Loucy (cell line): ENCODE results near the gene SLC26A11.

Experiments
- H2AFZ ChIP-seq: fragments of 200-600 bp; sonication (generic); 2 replicates; pipeline ENCODE4 v1.6.0; 2016; ENCODE audit warnings: antibody characterized with exemption, mild to moderate bottlenecking, low read length, moderate library complexity
- H3F3A ChIP-seq: fragments of 200-600 bp; 2 replicates; pipeline ENCODE4 v1.6.0; 2016; ENCODE audit warnings: antibody characterized with exemption, low read depth, mild to moderate bottlenecking
- H3K27me3 ChIP-seq: fragments of 200-600 bp; sonication (generic); 2 replicates; pipeline ENCODE4 v1.6.1; 2014; ENCODE audit warnings: low read length, mild to moderate bottlenecking; ENCODE audit not compliant: insufficient read depth, poor library complexity, severe bottlenecking
- H3K36me3 ChIP-seq: fragments of 200-600 bp; sonication (generic); 2 replicates; pipeline ENCODE4 v1.6.1; 2016; ENCODE audit warnings: low read length; ENCODE audit not compliant: insufficient read depth
- H3K4me1 ChIP-seq: fragments of 200-600 bp; sonication (generic); 2 replicates; pipeline ENCODE4 v1.5.1; 2014; ENCODE audit warnings: low read length, mild to moderate bottlenecking; ENCODE audit not compliant: insufficient read depth, poor library complexity, severe bottlenecking
- H3K4me2 ChIP-seq: fragments of 200-600 bp; sonication (generic); 2 replicates; pipeline ENCODE4 v1.6.0; 2014; ENCODE audit warnings: antibody characterized with exemption, low read length, low read depth, mild to moderate bottlenecking; ENCODE audit not compliant: poor library complexity, severe bottlenecking
- H3K4me3 ChIP-seq: fragments of 200-600 bp; sonication (generic); 2 replicates; pipeline ENCODE4 v1.5.1; 2014; ENCODE audit warnings: low read length, mild to moderate bottlenecking, mixed read lengths; ENCODE audit not compliant: poor library complexity, severe bottlenecking
- H3K79me2 ChIP-seq: fragments of 200-600 bp; sonication (generic); 2 replicates; pipeline ENCODE4 v1.6.1; 2014; ENCODE audit warnings: low read length; ENCODE audit not compliant: insufficient read depth
- H3K9ac ChIP-seq: fragments of 200-600 bp; sonication (generic); 2 replicates; pipeline ENCODE4 v1.6.0; 2014; ENCODE audit warnings: mild to moderate bottlenecking, low read depth, low read length, moderate library complexity; ENCODE audit not compliant: poor library complexity, severe bottlenecking
- H3K9me2 ChIP-seq: fragments of 200-600 bp; sonication (generic); replicated peaks from 2 replicates; pipeline ENCODE4 v1.6.1; 2016; ENCODE audit warnings: low read depth, low read length, mixed read lengths
- H3K9me3 ChIP-seq: fragments of 200-600 bp; sonication (generic); 2 replicates; pipeline ENCODE4 v1.6.1; 2014; ENCODE audit warnings: mild to moderate bottlenecking, antibody characterized with exemption, low read length, low read depth; ENCODE audit not compliant: insufficient read depth
- H4K20me1 ChIP-seq: fragments of 200-600 bp; sonication (generic); 2 replicates; pipeline ENCODE4 v1.6.0; 2014; ENCODE audit warnings: antibody characterized with exemption, low read length, mild to moderate bottlenecking; ENCODE audit not compliant: insufficient read depth, poor library complexity, severe bottlenecking
- EZH2phosphoT487 ChIP-seq: fragments of 200-600 bp; IDR thresholded peaks from 2 replicates; pipeline ENCODE4 v1.6.1; 2018; ENCODE audit warnings: antibody characterized with exemption, mild to moderate bottlenecking, moderate library complexity, borderline replicate concordance
- TF ChIP-seq, protein P1 (sequence below): fragments of 200-600 bp; sonication (generic); conservative IDR thresholded peaks from 2 replicates; pipeline ENCODE4 v1.5.1; 2014; ENCODE audit warnings: mild to moderate bottlenecking, antibody characterized with exemption, low read length

The SLC26A11 gene

DNA sequence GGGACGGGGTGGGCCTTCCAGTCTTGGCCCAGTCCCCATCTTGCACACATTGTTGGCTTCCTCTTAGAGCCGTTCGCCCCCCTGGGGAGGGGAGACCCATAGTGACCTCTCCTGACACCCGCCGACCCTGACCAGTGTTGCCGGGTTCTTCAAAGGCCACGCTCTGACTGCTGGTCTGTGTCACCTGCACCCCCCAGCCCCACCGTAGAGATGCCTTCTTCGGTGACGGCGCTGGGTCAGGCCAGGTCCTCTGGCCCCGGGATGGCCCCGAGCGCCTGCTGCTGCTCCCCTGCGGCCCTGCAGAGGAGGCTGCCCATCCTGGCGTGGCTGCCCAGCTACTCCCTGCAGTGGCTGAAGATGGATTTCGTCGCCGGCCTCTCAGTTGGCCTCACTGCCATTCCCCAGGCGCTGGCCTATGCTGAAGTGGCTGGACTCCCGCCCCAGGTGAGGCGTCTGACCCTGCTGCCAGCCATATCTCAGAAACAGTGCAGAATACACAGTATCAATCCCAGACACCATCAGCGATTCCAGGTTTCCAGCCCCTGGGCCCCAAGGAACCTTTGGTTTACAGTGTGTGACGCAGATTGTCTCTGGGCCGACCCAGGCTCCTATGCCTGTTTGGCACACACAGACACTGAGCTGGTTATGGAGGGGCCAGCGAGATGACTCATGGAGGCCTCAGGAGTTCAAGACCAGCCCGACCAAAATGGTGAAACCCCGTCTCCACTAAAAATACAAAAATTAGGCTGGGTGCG, 1.3 kb downstream of the SLC26A11 start:
- Histone ChIP-seq H2AFZ (no peak overlapping the region), H3K9me3 (no peaks in the 10 kb centered on the region), H3K79me2 (no peaks in the 10 kb centered on the region), H3K4me2 (no peak overlapping the region), H3K4me1 (peaks cover 7% of the 10 kb centered on the region), H3K9me2 (no peaks in the 10 kb centered on the region), H3K4me3 (no peak overlapping the region), H3K36me3 (no peaks in the 10 kb centered on the region), H3F3A (no peaks in the 10 kb centered on the region), H4K20me1 (no peaks in the 10 kb centered on the region), H3K27me3 (peaks cover 16% of the 10 kb centered on the region), H3K9ac (no peak overlapping the region)
- no peak for TF ChIP-seq EZH2phosphoT487
- TF ChIP-seq, protein P1, sequence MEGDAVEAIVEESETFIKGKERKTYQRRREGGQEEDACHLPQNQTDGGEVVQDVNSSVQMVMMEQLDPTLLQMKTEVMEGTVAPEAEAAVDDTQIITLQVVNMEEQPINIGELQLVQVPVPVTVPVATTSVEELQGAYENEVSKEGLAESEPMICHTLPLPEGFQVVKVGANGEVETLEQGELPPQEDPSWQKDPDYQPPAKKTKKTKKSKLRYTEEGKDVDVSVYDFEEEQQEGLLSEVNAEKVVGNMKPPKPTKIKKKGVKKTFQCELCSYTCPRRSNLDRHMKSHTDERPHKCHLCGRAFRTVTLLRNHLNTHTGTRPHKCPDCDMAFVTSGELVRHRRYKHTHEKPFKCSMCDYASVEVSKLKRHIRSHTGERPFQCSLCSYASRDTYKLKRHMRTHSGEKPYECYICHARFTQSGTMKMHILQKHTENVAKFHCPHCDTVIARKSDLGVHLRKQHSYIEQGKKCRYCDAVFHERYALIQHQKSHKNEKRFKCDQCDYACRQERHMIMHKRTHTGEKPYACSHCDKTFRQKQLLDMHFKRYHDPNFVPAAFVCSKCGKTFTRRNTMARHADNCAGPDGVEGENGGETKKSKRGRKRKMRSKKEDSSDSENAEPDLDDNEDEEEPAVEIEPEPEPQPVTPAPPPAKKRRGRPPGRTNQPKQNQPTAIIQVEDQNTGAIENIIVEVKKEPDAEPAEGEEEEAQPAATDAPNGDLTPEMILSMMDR: no peak

GRCh38 chr17:80222376-80223141, 2.3 kb downstream of the SLC26A11 start:
- no peak overlapping the region for H3K4me2 ChIP-seq
- no peak overlapping the region for H3K9ac ChIP-seq

GRCh38 chr17:80223142-80223815, 3.1 kb downstream of the SLC26A11 start:
- Histone ChIP-seq H2AFZ (no peak overlapping the region), H3K4me2 (no peak overlapping the region), H3K79me2 (no peaks in the 10 kb centered on the region), H4K20me1 (no peaks in the 10 kb centered on the region), H3K4me1 (peaks cover 7% of the 10 kb centered on the region), H3K9me2 (no peaks in the 10 kb centered on the region), H3K27me3 (peaks cover 4% of the 10 kb centered on the region), H3K9me3 (no peaks in the 10 kb centered on the region), H3K4me3 (no peak overlapping the region), H3F3A (no peaks in the 10 kb centered on the region), H3K9ac (no peak overlapping the region), H3K36me3 (no peaks in the 10 kb centered on the region)
- TF ChIP-seq, protein P1: no peak
- no peak for TF ChIP-seq EZH2phosphoT487

More at GRCh38 chr17:80222376-80223141, 2.3 kb downstream of the SLC26A11 start:
- H3K4me1 ChIP-seq: peaks cover 7% of the 10 kb centered on the region
- no peaks in the 10 kb centered on the region for H3K36me3 ChIP-seq
- no peaks in the 10 kb centered on the region for H3F3A ChIP-seq
- no peak overlapping the region for H3K4me3 ChIP-seq
- H3K27me3 ChIP-seq: peaks cover 11% of the 10 kb centered on the region
- no peaks in the 10 kb centered on the region for H4K20me1 ChIP-seq
- no peak for TF ChIP-seq EZH2phosphoT487
- TF ChIP-seq, protein P1: no peak
- H3K79me2 ChIP-seq: no peaks in the 10 kb centered on the region
- no peak overlapping the region for H2AFZ ChIP-seq
- H3K9me3 ChIP-seq: no peaks in the 10 kb centered on the region
- H3K9me2 ChIP-seq: no peaks in the 10 kb centered on the region
